Measurements from ENCODE around the gene MPPED2. TPM values are rescaled to one million over a fixed set of nuclear protein-coding genes. Genes with fewer than 3 reads are reported as not detected.

Gene MPPED2
- total and polyA plus RNA-seq, 10 of the 15 experiments (the other 5 are each of a cell fraction or from before 2014, with no cell fraction given), result not detected

- no peak overlapping the region for H3K4me3 ChIP-seq
- ATAC-seq, result no peak
- no peaks in the 10 kb centered on the region; a peak in 1 of 4 replicates for H3K27me3 ChIP-seq (replicated peaks in 1 of 2; ENCODE audit: control insufficient read depth in 2 of 2, insufficient read depth in 2 of 2, low read length in 1 of 2)
- no peaks in the 10 kb centered on the region for H3K36me3 ChIP-seq (ENCODE audit: control insufficient read depth in 2 of 2, insufficient read depth in 2 of 2, low read length in 1 of 2)
- no peaks in the 10 kb centered on the region for H3K79me2 ChIP-seq (ENCODE audit: control insufficient read depth, insufficient read depth, low read length)
- H3K9me3 ChIP-seq (replicated peaks; ENCODE audit: control insufficient read depth, insufficient read depth, low read length), result no peaks in the 10 kb centered on the region
- peaks cover 5% of the 10 kb centered on the region; the same call in 1 of the 2 replicates for H3K4me1 ChIP-seq (ENCODE audit: control insufficient read depth, insufficient read depth, low read length)
- POLR2A ChIA-PET, result no interaction called here
- H3K4me2 ChIP-seq (ENCODE audit: control insufficient read depth, insufficient read depth), result no peak overlapping the region
- no peaks in the 10 kb centered on the region for H4K20me1 ChIP-seq (ENCODE audit: control insufficient read depth, insufficient read depth)
- intact Hi-C loops (cut with micrococcal nuclease; ENCODE audit: unreplicated experiment) (no loop called here), in situ Hi-C loops (cut with MboI) (no loop called here)
- CTCF ChIA-PET, result no interaction called here
- WGBS (ENCODE audit: insufficient coverage, insufficient replicate concordance, low lambda C conversion rate, missing lambda C conversion rate), result 51% methylated on average over 7 of the region's 7 CpGs
- SMC1A ChIA-PET (ENCODE audit: uncharacterized antibody, unreplicated experiment), result interaction anchor here (0.6 to 2.0 kb wide), 2 partner anchors 11 to 76 kb away, joined by 5 read pairs; no protein-coding TSS in a partner anchor
- FAIRE-seq, result no peak
- H2AFZ ChIP-seq (ENCODE audit: control insufficient read depth, low read depth, low read length), result no peak overlapping the region
- RAD21 ChIA-PET (ENCODE audit: unreplicated experiment), result no interaction called here
- TF ChIP-seq BACH1 (IDR thresholded peaks at IDR 0.05; ENCODE audit: borderline replicate concordance) (no peak), PKNOX1 (IDR thresholded peaks at IDR 0.05) (no peak), PAX8 (IDR thresholded peaks at IDR 0.05) (no peak), ZSCAN29 (IDR thresholded peaks at IDR 0.05) (no peak), SREBF1 (IDR thresholded peaks at IDR 0.05; ENCODE audit: low read length) (no peak), ESRRA (IDR thresholded peaks at IDR 0.05; ENCODE audit: low read length) (no peak), YBX1 (IDR thresholded peaks at IDR 0.05) (no peak), E4F1 (IDR thresholded peaks at IDR 0.05; ENCODE audit: borderline replicate concordance, partially characterized antibody) (no peak)
- H3K27ac ChIP-seq (ENCODE audit: control insufficient read depth, insufficient read depth), result no peak overlapping the region
- no peak overlapping the region for H3K9ac ChIP-seq (ENCODE audit: control insufficient read depth, insufficient read depth, low read length)
- no peak for DNase-seq (ENCODE audit: low read depth, low spot score)
- no TSS peak for BruUV-seq (replicated peaks)
Observed at GRCh38 chr11:30364139-30364836, 221.9 kb downstream of the MPPED2 start.

Measured in GM12878 (cell line).